Stimulated activated CD4-positive, alpha-beta T cell treated with anti-CD3 and anti-CD28 coated beads, Interleukin-2, amount 100 ng/mL, for 24 hours (primary cell): ENCODE data around the gene PLSCR3.

Experiments used
- DNase-seq, 2 donors: peaks; one replicate each; pipeline ENCODE4 v3.0.0-alpha.2; 2020

Gene PLSCR3

GRCh38 chr17:7426203-7426863 is 32.0 kb upstream of the PLSCR3 start:
- no peak for DNase-seq

DNA sequence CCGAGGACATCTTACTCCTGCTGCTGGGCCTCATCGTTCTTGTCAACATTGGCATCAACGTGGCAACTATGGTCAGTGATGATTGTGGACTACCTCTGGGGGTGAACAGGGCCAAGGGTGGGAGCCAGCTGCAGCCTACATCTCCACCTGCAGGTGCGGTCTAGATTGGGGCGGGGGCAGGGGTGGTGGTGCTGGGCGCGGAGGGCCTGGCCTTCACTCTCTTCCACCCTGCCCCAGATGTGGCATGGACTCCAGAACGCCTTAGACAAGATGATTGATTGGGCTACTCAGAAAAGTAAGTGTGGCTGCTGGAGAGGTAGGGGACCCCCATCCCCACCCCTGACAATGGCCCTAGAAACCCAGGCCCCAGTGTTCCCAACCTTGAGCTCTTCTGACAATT is 31.4 kb upstream of the PLSCR3 start:
- DNase-seq, result no peak

DNA sequence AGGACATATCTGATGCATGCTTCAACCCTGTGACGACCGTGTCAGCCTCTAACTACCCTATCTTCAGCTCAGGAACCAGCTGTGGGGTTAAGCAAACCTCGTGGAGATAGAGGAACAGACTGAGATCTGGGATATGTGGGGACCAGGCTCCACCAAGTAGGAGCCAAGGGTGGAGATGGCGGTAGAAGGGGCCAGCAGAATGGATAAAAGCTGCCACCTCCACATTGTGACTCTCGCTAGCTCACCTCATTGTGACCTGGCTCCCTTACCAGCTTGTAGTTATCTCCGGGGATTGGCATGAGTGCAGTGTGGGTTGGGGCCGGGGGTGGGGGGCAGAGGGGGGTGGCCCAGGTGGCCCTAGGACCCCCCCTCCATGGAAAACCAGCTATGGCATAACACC is 31.0 kb upstream of the PLSCR3 start, which contains the start of gene SPEM2:
Gene SPEM2 (plus strand): TSS at position 301 of the 400 bp plus-strand sequence. CDS start 73 bp downstream, at position 374.
- DNase-seq, result no peak

DNA sequence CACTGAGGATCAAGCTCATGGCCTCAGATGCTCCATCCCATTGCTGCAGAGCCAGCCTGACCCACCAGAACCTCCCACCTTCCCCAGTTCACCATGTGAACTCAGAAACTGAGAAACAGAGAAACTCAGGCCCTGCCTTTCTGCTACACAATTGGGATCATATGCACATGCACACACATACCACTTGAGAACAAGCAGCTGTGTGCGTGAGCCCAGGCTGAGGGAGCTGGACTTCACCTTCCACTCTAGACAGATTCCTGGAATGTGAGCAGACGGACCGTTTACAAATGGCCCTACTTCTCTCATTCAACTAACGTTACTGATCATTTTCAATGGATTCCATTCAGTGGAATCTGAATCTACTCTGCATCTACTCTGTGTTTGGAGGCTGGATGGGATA is 29.4 kb upstream of the PLSCR3 start:
- no peak for DNase-seq

DNA sequence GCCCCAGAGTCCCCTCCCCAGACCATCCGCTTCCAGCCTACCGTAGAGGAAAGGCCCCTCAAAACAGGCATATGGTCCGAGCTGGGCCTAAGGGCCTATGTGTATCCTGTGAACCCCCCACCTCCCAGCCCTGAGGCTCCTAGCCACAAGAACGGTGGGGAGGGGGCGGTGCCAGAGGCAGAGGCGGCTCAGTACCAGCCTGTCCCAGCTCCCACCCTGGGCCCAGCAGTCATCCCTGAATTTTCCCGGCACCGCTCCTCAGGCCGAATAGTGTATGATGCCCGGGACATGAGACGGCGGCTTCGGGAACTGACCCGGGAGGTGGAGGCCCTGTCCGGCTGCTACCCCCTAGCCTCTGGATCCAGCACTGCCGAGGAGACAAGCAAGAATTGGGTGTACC is 26.9 kb upstream of the PLSCR3 start:
- no peak for DNase-seq

- no peak for DNase-seq
These were observed 25.7 kb upstream of the PLSCR3 start, which contains the start of gene SPEM1 for GRCh38 chr17:7419819-7420610. Gene SPEM1 (plus strand): TSS chr17:7420324. CDS start chr17:7420385, 61 bp downstream.

GRCh38 chr17:7418472-7419152 is 24.3 kb upstream of the PLSCR3 start:
- no peak for DNase-seq

DNA sequence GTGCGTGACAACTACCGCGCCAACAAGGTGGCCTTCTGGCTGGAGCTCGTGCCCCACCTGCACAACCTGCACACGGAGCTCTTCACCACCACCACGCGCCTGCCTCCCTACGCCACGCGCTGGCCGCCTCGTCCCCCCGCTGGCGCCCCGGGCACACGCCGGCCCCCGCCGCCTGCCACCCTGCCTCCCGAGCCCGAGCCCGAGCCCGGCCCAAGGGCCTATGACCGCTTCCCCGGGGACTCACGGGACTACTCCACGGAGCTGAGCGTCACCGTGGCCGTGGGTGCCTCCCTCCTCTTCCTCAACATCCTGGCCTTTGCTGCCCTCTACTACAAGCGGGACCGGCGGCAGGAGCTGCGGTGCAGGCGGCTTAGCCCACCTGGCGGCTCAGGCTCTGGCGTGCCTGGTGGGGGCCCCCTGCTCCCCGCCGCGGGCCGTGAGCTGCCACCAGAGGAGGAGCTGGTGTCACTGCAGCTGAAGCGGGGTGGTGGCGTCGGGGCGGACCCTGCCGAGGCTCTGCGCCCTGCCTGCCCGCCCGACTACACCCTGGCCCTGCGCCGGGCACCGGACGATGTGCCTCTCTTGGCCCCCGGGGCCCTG is 22.8 kb upstream of the PLSCR3 start:
- no peak for DNase-seq

DNA sequence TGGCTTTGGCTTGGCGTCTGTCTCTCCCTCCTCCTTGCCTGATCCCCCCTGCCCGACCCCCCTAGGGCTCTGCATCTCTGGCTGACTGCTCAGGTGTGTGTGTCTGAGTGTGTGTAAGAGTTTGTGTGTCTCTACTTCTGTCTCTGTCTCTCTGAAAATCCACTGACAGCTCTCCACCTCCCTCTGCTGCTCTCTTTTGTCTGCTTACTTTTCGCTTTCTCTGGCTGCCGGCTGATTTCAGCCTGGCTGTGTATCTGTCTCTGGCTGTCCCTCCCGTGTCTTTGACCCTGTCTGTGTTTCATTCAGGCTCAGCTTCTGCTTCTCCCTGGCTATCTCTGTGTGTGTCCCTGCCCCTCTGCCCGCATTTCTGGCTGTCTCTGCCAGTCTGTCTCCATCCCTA is 22.0 kb upstream of the PLSCR3 start:
- DNase-seq, result no peak

GRCh38 chr17:7415784-7416183 is 21.5 kb upstream of the PLSCR3 start:
- DNase-seq, result no peak

DNA sequence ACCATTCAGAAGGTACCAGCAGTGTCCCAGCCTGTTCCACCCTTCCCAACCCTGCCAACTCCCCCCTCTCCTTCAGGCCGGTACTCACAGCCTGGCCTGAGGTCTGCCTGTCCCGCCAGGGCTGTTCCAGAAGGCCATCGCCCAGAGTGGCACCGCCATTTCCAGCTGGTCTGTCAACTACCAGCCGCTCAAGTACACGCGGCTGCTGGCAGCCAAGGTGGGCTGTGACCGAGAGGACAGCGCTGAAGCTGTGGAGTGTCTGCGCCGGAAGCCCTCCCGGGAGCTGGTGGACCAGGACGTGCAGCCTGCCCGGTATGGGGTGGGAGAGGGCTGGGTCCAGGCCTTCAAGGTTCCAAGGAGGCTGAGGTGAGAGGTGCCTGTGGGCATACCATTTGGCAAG is 20.5 kb upstream of the PLSCR3 start:
- DNase-seq, result no peak

- no peak for DNase-seq
These were observed 19.1 kb upstream of the PLSCR3 start for GRCh38 chr17:7413346-7413985.

- DNase-seq, result no peak
These were observed 17.1 kb upstream of the PLSCR3 start for GRCh38 chr17:7411427-7411750.

GRCh38 chr17:7410634-7411426 is 16.5 kb upstream of the PLSCR3 start:
- DNase-seq, result no peak

DNA sequence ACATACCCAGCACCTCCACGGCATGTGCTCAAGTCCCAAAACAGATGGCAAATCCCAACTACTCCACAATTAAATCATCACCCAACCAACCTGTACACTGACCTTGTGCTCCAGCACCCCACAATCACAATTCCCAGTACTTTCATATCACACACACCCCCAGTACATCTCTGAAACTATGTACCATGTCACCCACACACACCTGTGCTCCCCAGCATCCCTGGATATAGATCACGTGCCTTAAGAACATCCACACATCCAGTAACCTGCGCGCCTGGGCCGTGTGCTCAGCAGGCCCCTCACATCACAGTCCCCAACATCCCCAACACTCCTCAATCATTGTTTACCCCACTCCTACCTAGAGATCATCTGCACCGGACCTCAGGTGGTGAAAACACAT is 15.4 kb upstream of the PLSCR3 start:
- no peak for DNase-seq

DNA sequence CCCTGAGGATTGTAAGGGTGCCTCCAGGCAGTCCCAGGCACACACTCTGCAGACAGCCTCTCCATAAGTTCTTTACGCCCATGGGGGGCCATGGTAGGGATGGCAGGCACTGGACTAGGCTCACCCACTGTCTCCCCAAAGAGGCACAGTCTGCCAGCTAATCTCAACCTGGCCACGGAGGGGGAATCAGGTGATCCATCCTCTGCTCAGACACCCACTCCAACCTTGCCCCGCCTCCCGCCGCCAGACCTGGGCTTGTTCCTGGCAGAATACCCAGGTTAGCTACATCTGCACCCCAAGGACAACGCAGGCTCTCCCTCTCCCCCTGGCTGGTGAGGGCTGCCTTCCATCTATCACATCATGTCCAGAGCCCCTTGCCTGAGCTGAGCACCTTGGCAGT is 14.5 kb upstream of the PLSCR3 start:
- no peak for DNase-seq

- DNase-seq, result peak in 1 of 2 donors; percentile 25
These were observed 14.0 kb upstream of the PLSCR3 start for GRCh38 chr17:7408252-7408727.

DNA sequence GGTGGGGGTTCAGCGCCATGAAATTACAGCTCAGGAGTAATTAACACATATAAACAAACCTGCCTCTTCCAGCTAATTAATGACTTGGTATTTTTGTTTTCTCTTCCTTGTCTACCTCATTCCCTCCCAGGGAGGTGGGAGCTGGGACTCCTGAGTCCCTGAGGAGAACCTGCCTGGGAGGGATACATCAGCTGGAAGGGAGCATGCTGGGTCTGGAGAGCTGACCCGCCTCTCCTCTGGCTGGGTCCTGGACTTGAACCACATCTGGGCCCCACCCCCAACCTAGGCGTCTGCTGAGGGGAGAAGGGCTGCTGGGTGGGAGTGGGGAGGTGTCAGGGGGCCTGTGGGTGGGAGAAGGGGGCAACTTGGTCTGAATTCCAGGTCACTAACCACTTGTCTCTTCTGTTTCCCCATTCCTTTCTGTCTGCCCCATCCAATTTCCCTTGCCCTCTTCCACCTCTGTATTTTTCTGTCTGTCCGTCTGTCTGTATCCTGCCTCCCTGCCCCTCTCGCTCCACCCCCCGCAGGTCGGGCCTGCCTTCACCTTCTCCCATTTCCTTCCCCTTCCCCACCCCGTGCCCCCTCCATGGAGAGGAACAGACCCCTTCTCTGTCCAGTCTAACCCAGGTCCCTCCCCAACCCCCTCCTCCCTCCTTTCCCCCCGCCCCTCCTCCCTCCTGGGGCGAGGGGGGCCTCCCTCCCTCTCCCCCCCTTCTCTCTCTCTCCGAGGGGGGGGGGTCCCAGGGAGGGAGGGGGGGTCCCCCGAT is 13.3 kb upstream of the PLSCR3 start, which contains the start of gene NLGN2:
Gene NLGN2 (plus strand): TSS at position 361 of the 767 bp plus-strand sequence. CDS start 411 bp downstream, outside the sequence.
- no peak for DNase-seq

DNA sequence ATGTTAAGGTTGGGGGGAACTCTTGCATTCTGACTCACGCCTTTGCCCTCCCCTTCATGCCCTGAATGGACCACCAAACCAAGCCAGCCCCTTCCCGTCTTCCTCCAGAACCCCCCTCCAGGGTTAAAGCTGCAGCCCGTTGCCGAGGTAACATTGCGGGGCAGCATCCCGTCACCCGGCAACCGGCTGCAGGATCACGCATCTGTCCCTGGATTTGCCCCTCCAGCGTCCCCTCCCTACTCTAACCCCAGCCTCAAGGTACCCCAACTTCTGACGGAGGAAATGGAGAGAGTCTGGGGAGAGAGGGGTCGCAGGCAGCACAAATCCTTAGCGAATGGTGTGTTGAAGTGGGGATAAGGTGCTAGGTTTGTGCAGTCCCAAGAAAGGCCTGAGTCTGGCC is 12.8 kb upstream of the PLSCR3 start:
- no peak for DNase-seq

DNA sequence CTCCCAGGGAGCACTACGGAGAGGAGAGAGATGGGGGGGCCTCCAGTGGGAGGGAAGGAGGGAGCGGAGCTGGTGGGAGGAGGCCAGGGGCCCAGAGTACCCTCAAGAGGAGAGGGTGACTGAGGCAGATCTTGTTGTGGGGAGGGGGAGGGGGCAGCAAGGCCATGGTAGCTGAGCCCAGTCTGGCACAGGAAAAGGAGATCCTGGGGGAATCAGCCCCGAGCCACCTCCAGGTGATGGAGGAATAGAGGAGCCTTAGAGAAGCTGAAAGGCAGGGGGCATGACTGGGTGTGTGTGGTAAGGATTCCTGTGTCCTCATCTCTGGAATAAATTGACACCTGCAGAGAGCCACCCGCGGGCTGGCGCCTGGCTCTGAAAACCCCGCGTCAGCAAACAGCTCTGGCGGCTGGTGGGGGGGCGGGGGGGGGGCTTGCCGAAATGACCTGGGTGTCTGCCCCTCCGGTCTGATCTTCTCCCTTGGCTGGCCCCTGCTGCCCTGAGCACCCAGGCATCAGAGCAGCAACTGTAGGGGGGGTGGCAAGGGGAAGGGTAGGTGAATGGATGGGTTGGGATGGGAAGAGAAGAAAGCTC is 12.0 kb upstream of the PLSCR3 start:
- DNase-seq, result no peak
